Type B pancreatic cell (in vitro differentiated cells): ENCODE measurements around the gene C15orf62. TPM values are rescaled to one million over a fixed set of nuclear protein-coding genes. Genes with fewer than 3 reads are reported as not detected.
A peak's percentile ranks its signal among the peaks of the same experiment; 100 is the strongest.

ENCODE experiments used
- DNase-seq: peaks from one replicate; pipeline ENCODE4 v3.0.0; 2021; ENCODE audit warnings: mixed read lengths; ENCODE audit not compliant: unreplicated experiment; ENCODE audit errors: extremely low spot score
- H3K27ac Mint-ChIP-seq: 2 replicates; pipeline ENCODE4 v1.8.0; 2021; ENCODE audit warnings: mild to moderate bottlenecking, mixed read lengths
- H3K27me3 Mint-ChIP-seq: 2 replicates; pipeline ENCODE4 v1.8.0; 2021; ENCODE audit warnings: mixed read lengths
- H3K36me3 Mint-ChIP-seq: 2 replicates; pipeline ENCODE4 v1.8.0; 2021; ENCODE audit warnings: mixed read lengths
- H3K4me1 Mint-ChIP-seq: one replicate; pipeline ENCODE4 v1.8.0; 2021; ENCODE audit warnings: mixed read lengths; ENCODE audit not compliant: unreplicated experiment
- H3K4me3 Mint-ChIP-seq: 2 replicates; pipeline ENCODE4 v1.8.0; 2021; ENCODE audit warnings: mild to moderate bottlenecking, mixed read lengths
- H3K9me3 Mint-ChIP-seq: 2 replicates; pipeline ENCODE4 v1.8.0; 2021; ENCODE audit warnings: mixed read lengths
- total RNA-seq: library from RNA; stranded (reverse); gene quantifications from 2 replicates; pipeline ENCODE4 v1.2.1, GENCODE V29; 2021; ENCODE audit warnings: low replicate concordance
- TF ChIP-seq, protein P1 (sequence below): fragments of 200-600 bp; sonication (generic); conservative IDR thresholded peaks from 2 replicates; pipeline ENCODE4 v1.5.0; 2021; ENCODE audit warnings: antibody characterized with exemption, mild to moderate bottlenecking

The C15orf62 gene
- total RNA-seq, 1 donor from 2014 or later, result 1.1 TPM

DNA sequence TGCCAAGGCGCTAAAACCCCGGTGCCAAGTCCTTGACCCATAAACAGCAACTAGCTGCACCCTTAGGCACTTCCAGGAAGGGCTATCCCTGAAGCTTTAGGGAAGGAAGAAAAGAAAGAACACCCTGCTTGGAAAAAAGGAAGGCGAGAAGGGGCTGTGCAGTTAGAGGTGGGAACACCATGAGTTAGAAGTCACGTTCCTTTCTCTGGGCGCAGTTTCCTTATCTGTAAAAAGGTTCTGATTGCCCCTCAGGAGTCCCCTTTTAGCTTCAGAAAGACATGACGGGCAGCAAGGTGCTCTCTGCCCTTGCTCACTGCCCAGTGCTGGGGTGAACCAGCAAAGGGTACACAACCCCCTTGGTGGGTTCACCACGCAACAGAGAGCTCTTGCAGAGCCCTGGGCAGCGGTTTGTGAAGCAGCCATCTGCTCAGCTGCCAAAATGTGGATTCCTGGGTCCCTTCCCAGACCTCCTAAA, 5.1 kb upstream of the C15orf62 start:
- Mint-ChIP-seq H3K36me3 (no peaks in the 10 kb centered on the region), H3K4me3 (peak overlapping the region; percentile 87), H3K27ac (peak overlapping the region; percentile 92), H3K9me3 (no peaks in the 10 kb centered on the region), H3K4me1 (peaks cover 21% of the 10 kb centered on the region), H3K27me3 (peaks cover 2% of the 10 kb centered on the region)
- no peak for DNase-seq
- TF ChIP-seq, protein P1, sequence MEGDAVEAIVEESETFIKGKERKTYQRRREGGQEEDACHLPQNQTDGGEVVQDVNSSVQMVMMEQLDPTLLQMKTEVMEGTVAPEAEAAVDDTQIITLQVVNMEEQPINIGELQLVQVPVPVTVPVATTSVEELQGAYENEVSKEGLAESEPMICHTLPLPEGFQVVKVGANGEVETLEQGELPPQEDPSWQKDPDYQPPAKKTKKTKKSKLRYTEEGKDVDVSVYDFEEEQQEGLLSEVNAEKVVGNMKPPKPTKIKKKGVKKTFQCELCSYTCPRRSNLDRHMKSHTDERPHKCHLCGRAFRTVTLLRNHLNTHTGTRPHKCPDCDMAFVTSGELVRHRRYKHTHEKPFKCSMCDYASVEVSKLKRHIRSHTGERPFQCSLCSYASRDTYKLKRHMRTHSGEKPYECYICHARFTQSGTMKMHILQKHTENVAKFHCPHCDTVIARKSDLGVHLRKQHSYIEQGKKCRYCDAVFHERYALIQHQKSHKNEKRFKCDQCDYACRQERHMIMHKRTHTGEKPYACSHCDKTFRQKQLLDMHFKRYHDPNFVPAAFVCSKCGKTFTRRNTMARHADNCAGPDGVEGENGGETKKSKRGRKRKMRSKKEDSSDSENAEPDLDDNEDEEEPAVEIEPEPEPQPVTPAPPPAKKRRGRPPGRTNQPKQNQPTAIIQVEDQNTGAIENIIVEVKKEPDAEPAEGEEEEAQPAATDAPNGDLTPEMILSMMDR, result no peak

DNA sequence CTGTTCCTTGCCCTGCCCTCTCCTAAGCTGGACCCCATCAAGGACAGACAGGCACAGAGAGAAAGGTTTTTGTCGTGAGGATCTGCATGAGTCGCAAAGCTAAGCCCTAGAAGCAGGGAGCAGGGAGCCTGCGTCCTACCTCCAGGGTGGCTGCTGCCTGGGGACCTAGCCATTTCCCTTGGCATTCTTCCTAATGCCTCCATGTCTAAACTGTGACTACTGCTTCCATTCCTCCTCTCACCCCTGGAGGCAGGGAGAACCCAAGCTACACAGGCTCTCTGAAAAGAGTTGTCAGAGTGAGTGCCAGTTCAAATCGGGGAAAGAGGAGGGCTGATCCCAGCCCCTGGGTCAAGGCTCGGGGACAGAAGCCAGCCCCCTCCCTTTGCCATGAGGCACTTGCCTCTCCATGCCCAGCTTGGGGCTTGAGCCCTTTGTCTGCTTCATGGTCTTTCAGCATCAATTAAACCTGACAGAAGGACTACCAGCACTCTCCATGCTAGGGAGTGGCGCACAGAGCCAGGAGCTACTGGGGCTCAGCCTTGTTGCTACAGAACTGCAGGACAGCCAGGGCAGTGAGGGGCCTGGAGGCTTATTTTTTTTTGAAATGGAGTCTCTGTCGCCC, 3.5 kb upstream of the C15orf62 start:
- Mint-ChIP-seq H3K4me3 (peak overlapping the region; percentile 52), H3K9me3 (no peaks in the 10 kb centered on the region), H3K36me3 (no peaks in the 10 kb centered on the region), H3K27ac (peak overlapping the region; percentile 92), H3K27me3 (peaks cover 2% of the 10 kb centered on the region), H3K4me1 (peaks cover 27% of the 10 kb centered on the region)
- DNase-seq, result no peak
- TF ChIP-seq, protein P1, result no peak

DNA sequence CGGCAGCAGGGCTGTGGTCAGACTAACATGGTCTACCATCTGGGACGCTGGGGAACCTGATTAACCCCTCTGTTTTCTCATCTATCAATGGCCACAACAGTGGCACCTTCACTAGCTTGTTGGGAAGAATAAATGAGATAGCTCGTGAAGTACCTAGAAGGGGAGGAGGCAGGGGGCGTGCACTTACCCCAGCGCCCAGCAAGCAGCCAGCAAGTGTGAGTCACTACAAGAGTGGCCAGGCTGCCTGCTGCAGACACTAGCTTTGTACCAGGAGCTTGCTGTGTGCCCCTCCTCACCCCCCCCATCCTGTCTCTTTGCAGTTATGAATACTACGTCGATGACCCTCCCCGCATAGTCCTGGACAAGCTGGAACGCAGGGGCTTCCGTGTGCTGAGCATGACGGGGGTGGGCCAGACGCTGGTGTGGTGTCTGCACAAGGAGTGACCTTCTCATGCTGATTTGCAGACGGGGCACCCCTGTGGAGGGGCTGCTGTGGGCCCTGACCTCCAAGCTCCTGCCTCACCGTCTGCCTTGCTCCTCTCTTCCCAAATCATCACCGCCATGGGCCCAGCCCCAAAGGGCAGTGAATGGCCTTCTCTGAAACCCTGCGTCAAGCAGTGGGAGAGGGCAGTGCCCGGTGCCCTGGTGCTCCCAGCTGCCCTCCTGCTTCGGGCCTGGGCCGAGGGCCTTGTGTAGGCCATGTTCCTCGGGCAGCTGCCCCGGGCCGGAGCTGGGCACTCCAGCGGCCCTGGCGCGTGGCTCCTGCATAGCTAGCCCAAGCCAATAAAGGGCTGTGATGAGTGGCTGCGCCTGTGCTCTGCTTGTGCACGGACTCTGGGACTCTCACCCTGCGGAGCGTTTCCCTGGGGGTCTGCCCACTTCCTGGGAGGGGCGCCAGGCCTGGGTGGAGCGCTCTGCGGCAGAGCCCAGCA, 2.6 kb upstream of the C15orf62 start:
- TF ChIP-seq, protein P1, result no peak
- Mint-ChIP-seq H3K4me3 (no peak overlapping the region), H3K27me3 (peaks cover 2% of the 10 kb centered on the region), H3K9me3 (no peaks in the 10 kb centered on the region), H3K27ac (peak overlapping the region; percentile 92), H3K36me3 (no peaks in the 10 kb centered on the region), H3K4me1 (peaks cover 27% of the 10 kb centered on the region)
- DNase-seq, result no peak

DNA sequence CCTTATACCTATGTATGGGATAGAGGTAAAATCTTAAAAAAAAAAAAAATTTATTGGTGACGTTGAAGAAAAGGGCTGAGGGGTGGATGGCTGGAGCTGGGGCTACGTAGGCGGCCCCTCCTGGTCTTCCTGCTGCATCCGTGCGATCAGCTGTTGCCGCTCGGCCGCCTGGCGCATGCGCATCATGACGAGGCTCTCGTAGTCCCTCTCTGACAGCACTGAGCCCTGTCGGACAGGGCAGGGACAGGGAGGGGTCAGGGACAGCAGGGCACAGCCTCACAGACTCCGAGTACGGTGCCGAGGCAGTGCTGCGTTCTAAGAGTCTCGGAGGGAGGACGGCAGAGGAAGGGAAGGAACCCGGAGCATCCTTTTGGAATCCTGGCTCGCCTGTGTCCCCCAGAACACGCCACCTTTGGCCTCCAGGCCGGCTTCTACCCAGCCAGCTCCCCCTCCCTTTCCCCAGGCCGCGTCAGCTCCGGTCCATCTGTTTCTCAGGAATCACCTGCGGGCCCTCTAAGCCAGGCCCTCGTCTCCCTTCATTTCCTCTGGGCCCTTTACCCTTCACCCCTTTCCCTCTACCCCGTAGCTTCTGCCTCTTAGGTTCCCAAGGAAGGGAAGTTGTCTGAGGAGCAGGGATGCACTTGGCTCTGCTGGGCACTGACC, 1.8 kb upstream of the C15orf62 start:
- TF ChIP-seq, protein P1, result no peak
- H3K4me1 Mint-ChIP-seq, result peaks cover 27% of the 10 kb centered on the region
- DNase-seq, result no peak
- H3K9me3 Mint-ChIP-seq, result no peaks in the 10 kb centered on the region
- H3K27me3 Mint-ChIP-seq, result peaks cover 2% of the 10 kb centered on the region
- no peaks in the 10 kb centered on the region for H3K36me3 Mint-ChIP-seq
- H3K4me3 Mint-ChIP-seq, result no peak overlapping the region
- no peak overlapping the region for H3K27ac Mint-ChIP-seq

DNA sequence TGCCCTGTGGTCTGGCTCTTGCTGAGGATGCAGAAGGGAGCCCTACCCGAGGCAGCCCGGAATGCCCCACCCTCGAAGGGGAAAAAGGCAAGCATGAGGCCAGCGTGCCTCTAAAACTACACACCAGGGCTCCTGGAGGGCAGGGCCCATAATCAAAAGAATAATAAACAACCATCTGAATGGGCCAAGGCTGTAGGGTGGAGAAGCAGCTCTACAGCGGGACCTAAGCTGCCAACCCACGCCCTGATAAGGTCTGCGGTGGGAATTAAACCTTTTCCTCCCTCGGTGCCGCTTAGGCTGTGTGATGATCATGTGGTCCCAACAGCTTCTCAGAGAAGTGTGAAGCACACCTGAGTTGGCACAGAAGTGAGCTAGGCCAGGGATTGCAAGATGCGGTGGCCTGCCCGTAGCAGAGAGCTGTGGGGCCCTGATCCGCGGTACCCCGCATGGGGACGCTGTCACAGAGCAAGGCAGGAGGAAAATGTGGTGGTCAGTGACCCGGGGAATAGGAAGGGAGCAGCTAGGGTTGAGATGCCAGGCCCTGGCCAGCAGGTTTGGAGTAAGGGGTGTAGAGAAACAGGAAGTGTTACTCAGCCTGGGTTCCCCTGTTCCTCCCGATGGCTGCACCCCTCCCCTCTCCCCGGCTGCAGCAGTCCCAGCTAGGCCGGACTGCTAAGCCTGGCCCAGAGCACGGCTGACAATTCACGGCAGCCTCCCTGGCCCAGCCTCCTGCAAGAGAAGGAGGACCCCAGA, 1.1 kb upstream of the C15orf62 start:
- no peaks in the 10 kb centered on the region for H3K36me3 Mint-ChIP-seq
- peaks cover 27% of the 10 kb centered on the region for H3K4me1 Mint-ChIP-seq
- no peak overlapping the region for H3K4me3 Mint-ChIP-seq
- no peaks in the 10 kb centered on the region for H3K9me3 Mint-ChIP-seq
- no peak overlapping the region for H3K27ac Mint-ChIP-seq
- H3K27me3 Mint-ChIP-seq, result peaks cover 2% of the 10 kb centered on the region
- TF ChIP-seq, protein P1, result no peak
- DNase-seq, result no peak
